ENCODE data around the gene ASTL.

DNA sequence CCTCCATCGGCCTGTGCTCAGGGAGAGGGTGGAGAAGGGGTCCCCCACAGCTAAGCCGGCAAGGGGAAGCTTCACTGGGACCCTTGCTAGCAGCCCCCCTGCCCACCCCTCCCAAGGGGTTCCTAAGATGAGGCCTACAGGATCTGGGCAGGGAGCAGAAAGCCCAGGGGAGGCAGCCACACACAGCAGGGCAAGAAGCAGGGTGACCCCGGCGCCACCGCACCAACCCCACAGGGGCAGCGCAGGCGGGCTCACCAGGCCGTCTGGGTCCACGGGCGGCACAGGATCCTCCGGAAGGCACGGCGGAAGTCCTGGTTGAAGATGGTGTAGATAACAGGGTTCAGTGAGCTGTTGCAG is 23.8 kb downstream of the ASTL start:
- TF ChIP-seq TEAD4 (IDR thresholded peaks at IDR 0.05) (no peak), MAX (IDR thresholded peaks at IDR 0.05) (no peak), RAD21 (IDR thresholded peaks at IDR 0.05; ENCODE audit: low read depth) (no peak), CEBPB (IDR thresholded peaks at IDR 0.05) (no peak), ZBTB7A (IDR thresholded peaks at IDR 0.05; ENCODE audit: low read depth) (no peak)
- TF ChIP-seq, protein P1, sequence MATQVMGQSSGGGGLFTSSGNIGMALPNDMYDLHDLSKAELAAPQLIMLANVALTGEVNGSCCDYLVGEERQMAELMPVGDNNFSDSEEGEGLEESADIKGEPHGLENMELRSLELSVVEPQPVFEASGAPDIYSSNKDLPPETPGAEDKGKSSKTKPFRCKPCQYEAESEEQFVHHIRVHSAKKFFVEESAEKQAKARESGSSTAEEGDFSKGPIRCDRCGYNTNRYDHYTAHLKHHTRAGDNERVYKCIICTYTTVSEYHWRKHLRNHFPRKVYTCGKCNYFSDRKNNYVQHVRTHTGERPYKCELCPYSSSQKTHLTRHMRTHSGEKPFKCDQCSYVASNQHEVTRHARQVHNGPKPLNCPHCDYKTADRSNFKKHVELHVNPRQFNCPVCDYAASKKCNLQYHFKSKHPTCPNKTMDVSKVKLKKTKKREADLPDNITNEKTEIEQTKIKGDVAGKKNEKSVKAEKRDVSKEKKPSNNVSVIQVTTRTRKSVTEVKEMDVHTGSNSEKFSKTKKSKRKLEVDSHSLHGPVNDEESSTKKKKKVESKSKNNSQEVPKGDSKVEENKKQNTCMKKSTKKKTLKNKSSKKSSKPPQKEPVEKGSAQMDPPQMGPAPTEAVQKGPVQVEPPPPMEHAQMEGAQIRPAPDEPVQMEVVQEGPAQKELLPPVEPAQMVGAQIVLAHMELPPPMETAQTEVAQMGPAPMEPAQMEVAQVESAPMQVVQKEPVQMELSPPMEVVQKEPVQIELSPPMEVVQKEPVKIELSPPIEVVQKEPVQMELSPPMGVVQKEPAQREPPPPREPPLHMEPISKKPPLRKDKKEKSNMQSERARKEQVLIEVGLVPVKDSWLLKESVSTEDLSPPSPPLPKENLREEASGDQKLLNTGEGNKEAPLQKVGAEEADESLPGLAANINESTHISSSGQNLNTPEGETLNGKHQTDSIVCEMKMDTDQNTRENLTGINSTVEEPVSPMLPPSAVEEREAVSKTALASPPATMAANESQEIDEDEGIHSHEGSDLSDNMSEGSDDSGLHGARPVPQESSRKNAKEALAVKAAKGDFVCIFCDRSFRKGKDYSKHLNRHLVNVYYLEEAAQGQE (IDR thresholded peaks at IDR 0.05; ENCODE audit: low read depth) = no peak
